ENCODE results near the gene SERTAD2.
A peak's percentile ranks its signal among the peaks of the same experiment; 100 is the strongest.

Gene SERTAD2

GRCh38 chr2:64669288-64669687 is 15.6 kb upstream of the SERTAD2 start:
- TF ChIP-seq POLR2A (IDR thresholded peaks at IDR 0.05; ENCODE audit: extremely low read depth, insufficient read length) (no peak), CTCF (IDR thresholded peaks at IDR 0.05; ENCODE audit: low read depth, low read length) (no peak), MYC (IDR thresholded peaks at IDR 0.05; ENCODE audit: low read depth, low read length) (no peak), MAX (IDR thresholded peaks at IDR 0.05; ENCODE audit: low read depth, low read length) (no peak)
- no peak for DNase-seq (ENCODE audit: low read depth)
- no peak overlapping the region for H3K4me3 ChIP-seq (ENCODE audit: low read depth, low read length)

- TF ChIP-seq CTCF (IDR thresholded peaks at IDR 0.05; ENCODE audit: low read depth, low read length) (no peak), POLR2A (IDR thresholded peaks at IDR 0.05; ENCODE audit: extremely low read depth, insufficient read length) (no peak), MAX (IDR thresholded peaks at IDR 0.05; ENCODE audit: low read depth, low read length) (no peak), MYC (IDR thresholded peaks at IDR 0.05; ENCODE audit: low read depth, low read length) (no peak)
- H3K4me3 ChIP-seq (ENCODE audit: low read depth, low read length) = no peak overlapping the region
Measured at GRCh38 chr2:64668542-64668941, 14.8 kb upstream of the SERTAD2 start.

GRCh38 chr2:64667535-64667934 is 13.8 kb upstream of the SERTAD2 start:
- H3K4me3 ChIP-seq (ENCODE audit: low read depth, low read length) = no peak overlapping the region
- DNase-seq (ENCODE audit: low read depth) = peak; percentile 47
- TF ChIP-seq CTCF (IDR thresholded peaks at IDR 0.05; ENCODE audit: low read depth, low read length) = no peak
- no peak for TF ChIP-seq POLR2A (IDR thresholded peaks at IDR 0.05; ENCODE audit: extremely low read depth, insufficient read length)
- TF ChIP-seq MAX (IDR thresholded peaks at IDR 0.05; ENCODE audit: low read depth, low read length) = no peak
- TF ChIP-seq MYC (IDR thresholded peaks at IDR 0.05; ENCODE audit: low read depth, low read length) = no peak

More at GRCh38 chr2:64668542-64668941, 14.8 kb upstream of the SERTAD2 start:
- DNase-seq (ENCODE audit: low read depth) = no peak

GRCh38 chr2:64666810-64667438 is 13.2 kb upstream of the SERTAD2 start:
- DNase-seq (ENCODE audit: low read depth) = peak; percentile 68
- H3K4me3 ChIP-seq (ENCODE audit: low read depth, low read length) = no peak overlapping the region
- TF ChIP-seq MAX (IDR thresholded peaks at IDR 0.05; ENCODE audit: low read depth, low read length) (no peak), CTCF (IDR thresholded peaks at IDR 0.05; ENCODE audit: low read depth, low read length) (no peak), POLR2A (IDR thresholded peaks at IDR 0.05; ENCODE audit: extremely low read depth, insufficient read length) (no peak), MYC (IDR thresholded peaks at IDR 0.05; ENCODE audit: low read depth, low read length) (no peak)

GRCh38 chr2:64665709-64666108 is 12.0 kb upstream of the SERTAD2 start:
- no peak overlapping the region for H3K4me3 ChIP-seq (ENCODE audit: low read depth, low read length)
- DNase-seq (ENCODE audit: low read depth) = no peak
- TF ChIP-seq MAX (IDR thresholded peaks at IDR 0.05; ENCODE audit: low read depth, low read length) (no peak), POLR2A (IDR thresholded peaks at IDR 0.05; ENCODE audit: extremely low read depth, insufficient read length) (no peak), MYC (IDR thresholded peaks at IDR 0.05; ENCODE audit: low read depth, low read length) (no peak), CTCF (IDR thresholded peaks at IDR 0.05; ENCODE audit: low read depth, low read length) (no peak)
